ENCODE data around the gene MFAP4.

The MFAP4 gene

GRCh38 chr17:19391432-19391831, 4.4 kb upstream of the MFAP4 start:
- no peak overlapping the region for H3K4me3 ChIP-seq (ENCODE audit: low read depth, low read length)
- TF ChIP-seq CTCF (IDR thresholded peaks at IDR 0.05; ENCODE audit: low read depth, low read length): no peak

DNA sequence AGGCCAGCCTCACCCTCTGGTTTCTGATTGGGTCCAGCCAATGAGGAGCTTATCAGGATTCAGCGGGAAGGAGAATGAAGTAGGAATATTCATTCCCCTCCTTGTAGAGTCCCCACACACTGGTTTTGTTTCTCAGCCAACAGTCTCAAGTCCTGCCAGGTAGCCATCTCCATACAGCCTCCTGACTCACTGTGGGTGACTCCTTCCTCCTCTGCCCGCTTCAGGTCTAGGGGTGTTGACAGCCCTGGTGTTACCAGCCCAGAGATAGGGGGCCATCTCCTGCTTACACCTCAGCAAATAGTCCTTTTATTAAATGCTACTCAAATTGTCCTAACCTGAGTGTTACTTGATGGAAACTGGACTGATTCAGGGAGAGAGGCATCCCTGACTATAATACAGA, 4.0 kb upstream of the MFAP4 start:
- H3K4me3 ChIP-seq (ENCODE audit: low read depth, low read length): no peak overlapping the region
- TF ChIP-seq CTCF (IDR thresholded peaks at IDR 0.05; ENCODE audit: low read depth, low read length): no peak

GRCh38 chr17:19388791-19389785, 2.1 kb upstream of the MFAP4 start:
- H3K4me3 ChIP-seq (ENCODE audit: low read depth, low read length): no peak overlapping the region
- no peak for TF ChIP-seq CTCF (IDR thresholded peaks at IDR 0.05; ENCODE audit: low read depth, low read length)

GRCh38 chr17:19387921-19388521, 1.0 kb upstream of the MFAP4 start:
- no peak overlapping the region for H3K4me3 ChIP-seq (ENCODE audit: low read depth, low read length)
- no peak for TF ChIP-seq CTCF (IDR thresholded peaks at IDR 0.05; ENCODE audit: low read depth, low read length)

- TF ChIP-seq CTCF (IDR thresholded peaks at IDR 0.05; ENCODE audit: low read depth, low read length): no peak
- H3K4me3 ChIP-seq (ENCODE audit: low read depth, low read length): peak overlapping the region; percentile 56
Observed at GRCh38 chr17:19386051-19386929, 700 bp downstream of the MFAP4 start.

DNA sequence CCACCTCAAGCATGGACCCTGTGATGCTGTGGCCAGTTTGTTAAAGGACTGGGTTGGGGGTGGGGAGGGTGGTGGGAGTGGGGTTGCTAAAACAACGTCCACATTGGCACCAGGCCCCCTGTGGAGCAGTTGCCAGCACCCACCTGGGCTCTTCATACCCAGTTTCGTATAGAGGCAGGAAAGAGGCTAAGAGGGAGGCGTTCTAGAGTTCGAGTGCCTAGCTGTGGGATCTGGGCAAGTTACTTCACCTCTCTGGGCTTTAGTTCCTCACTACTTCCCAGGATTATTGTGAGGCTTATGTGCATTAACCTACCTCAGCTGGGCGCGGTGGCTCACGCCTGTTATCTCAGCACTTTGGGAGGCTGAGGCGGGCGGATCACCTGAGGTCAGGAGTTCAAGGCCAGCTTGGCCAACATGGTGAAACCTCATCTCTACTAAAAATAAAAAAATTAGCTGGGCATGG, 1.4 kb downstream of the MFAP4 start:
- no peak overlapping the region for H3K4me3 ChIP-seq (ENCODE audit: low read depth, low read length)
- TF ChIP-seq CTCF (IDR thresholded peaks at IDR 0.05; ENCODE audit: low read depth, low read length): no peak
